Measurements from ENCODE around the gene GMDS. TPM values are rescaled to one million over a fixed set of nuclear protein-coding genes. Genes with fewer than 3 reads are reported as not detected.

The GMDS gene
- total RNA-seq, 1 donor from 2014 or later = 30.2 TPM

DNA sequence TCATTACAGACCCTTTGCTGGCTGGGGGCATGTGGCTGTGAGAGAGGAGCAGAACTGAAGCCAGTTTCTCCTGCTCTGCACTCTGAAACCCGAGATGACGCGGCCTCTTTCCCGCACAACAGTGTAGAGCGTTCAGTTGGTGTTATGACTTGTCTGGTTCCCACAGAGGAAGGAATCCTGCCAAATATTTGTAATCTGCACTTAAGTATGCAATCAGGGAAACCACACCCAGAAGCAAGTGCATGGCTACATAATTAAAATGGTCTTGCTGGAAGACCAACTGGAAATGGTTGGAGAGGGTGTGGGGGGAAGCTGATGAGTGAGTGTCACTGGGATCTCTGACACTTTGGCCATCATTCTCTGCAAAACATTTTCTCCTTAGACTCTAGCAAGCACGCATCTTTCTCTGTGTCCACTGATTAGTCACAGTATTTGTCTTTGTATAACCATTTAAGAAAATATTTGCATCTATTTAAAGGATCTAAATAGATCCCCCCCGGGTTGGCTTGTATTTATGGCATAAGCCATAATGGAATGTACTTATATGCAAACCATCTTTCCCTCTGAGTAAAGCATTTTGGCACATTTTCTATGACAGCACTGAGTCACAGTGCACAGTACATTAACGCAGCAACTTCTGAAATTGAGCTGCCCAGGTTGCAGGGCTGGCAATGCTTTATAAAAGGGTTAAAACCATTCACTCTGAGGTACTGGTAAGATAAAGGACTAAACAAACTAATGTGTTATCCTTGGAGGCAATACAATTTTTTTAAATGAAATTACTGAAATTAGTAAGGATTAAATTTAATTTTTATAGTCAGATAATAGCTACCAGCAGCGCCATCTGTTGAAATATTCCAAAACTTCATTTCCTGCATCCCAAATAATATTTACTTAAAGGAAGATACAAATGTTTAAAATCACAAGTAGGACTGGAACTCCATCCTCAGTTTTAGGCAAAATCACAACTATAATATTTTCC, 559.0 kb downstream of the GMDS start:
- H3K9me3 ChIP-seq = no peaks in the 10 kb centered on the region
- no peaks in the 10 kb centered on the region for H3K27me3 ChIP-seq
- peaks cover 12% of the 10 kb centered on the region for H3K4me1 ChIP-seq
- DNase-seq (ENCODE audit: extremely low spot score in 2 of 2) = no peak
- H3K4me3 ChIP-seq = no peak overlapping the region
- H3K36me3 ChIP-seq = no peaks in the 10 kb centered on the region
- H3K27ac ChIP-seq = no peak overlapping the region
- intact Hi-C loops (cut with DNase I) = loop anchor here (5.0 kb wide), 1 partner anchor 79 kb away; the partner anchor contains the start of gene FOXC1
- TF ChIP-seq POLR2A (IDR thresholded peaks at IDR 0.05) (no peak), POLR2AphosphoS5 (IDR thresholded peaks at IDR 0.05; ENCODE audit: insufficient read depth in 1 of 2, low read depth in 1 of 2) (peak in 1 of 2 donors; percentile 37)

- no peak overlapping the region for H3K27ac ChIP-seq
- intact Hi-C loops (cut with DNase I) = no loop called here
- no peaks in the 10 kb centered on the region for H3K9me3 ChIP-seq
- H3K36me3 ChIP-seq = no peaks in the 10 kb centered on the region
- TF ChIP-seq POLR2A (IDR thresholded peaks at IDR 0.05) = no peak
- TF ChIP-seq POLR2AphosphoS5 (IDR thresholded peaks at IDR 0.05; ENCODE audit: insufficient read depth in 1 of 2, low read depth in 1 of 2) = no peak
- no peak for TF ChIP-seq CTCF (IDR thresholded peaks at IDR 0.05)
- H3K4me3 ChIP-seq = no peak overlapping the region
- H3K4me1 ChIP-seq = no peaks in the 10 kb centered on the region
- no peaks in the 10 kb centered on the region for H3K27me3 ChIP-seq
- DNase-seq (ENCODE audit: extremely low spot score in 2 of 2) = no peak
Observed at GRCh38 chr6:1679688-1680068, 565.7 kb downstream of the GMDS start.

GRCh38 chr6:1679031-1679687, 566.2 kb downstream of the GMDS start:
- H3K4me1 ChIP-seq = no peaks in the 10 kb centered on the region
- no peaks in the 10 kb centered on the region for H3K27me3 ChIP-seq
- H3K36me3 ChIP-seq = no peaks in the 10 kb centered on the region
- TF ChIP-seq CTCF (IDR thresholded peaks at IDR 0.05) = no peak
- no peak for TF ChIP-seq POLR2A (IDR thresholded peaks at IDR 0.05)
- TF ChIP-seq POLR2AphosphoS5 (IDR thresholded peaks at IDR 0.05; ENCODE audit: insufficient read depth in 1 of 2, low read depth in 1 of 2) = no peak
- no peak for DNase-seq (ENCODE audit: extremely low spot score in 2 of 2)
- intact Hi-C loops (cut with DNase I) = no loop called here
- H3K9me3 ChIP-seq = no peaks in the 10 kb centered on the region
- H3K27ac ChIP-seq = no peak overlapping the region
- no peak overlapping the region for H3K4me3 ChIP-seq

DNA sequence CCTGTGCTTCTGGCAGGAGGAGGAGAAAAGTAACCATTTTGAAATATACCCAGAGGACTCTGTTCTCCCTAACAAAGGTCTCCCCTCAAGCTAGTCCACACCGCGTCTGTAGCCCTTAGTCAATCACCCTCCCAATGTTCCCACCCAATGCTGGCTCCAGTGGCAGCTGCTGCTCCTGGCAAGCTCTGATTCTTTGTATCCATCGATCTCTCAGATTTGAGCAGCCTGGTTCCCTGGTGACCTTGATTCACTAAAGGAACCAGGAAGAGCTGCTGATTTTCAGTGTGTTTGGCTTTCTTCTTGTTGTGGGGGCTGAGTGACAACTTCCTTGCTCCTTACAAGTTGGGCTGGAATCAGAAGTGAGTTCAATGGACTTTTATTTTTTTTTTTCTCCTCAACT, 567.2 kb downstream of the GMDS start:
- H3K27me3 ChIP-seq = no peaks in the 10 kb centered on the region
- H3K27ac ChIP-seq = no peak overlapping the region
- DNase-seq (ENCODE audit: extremely low spot score in 2 of 2) = no peak
- no peaks in the 10 kb centered on the region for H3K4me1 ChIP-seq
- TF ChIP-seq CTCF (IDR thresholded peaks at IDR 0.05) (no peak), POLR2AphosphoS5 (IDR thresholded peaks at IDR 0.05; ENCODE audit: insufficient read depth in 1 of 2, low read depth in 1 of 2) (no peak)
- intact Hi-C loops (cut with DNase I) = no loop called here
- H3K9me3 ChIP-seq = no peaks in the 10 kb centered on the region
- no peaks in the 10 kb centered on the region for H3K36me3 ChIP-seq
- H3K4me3 ChIP-seq = no peak overlapping the region

DNA sequence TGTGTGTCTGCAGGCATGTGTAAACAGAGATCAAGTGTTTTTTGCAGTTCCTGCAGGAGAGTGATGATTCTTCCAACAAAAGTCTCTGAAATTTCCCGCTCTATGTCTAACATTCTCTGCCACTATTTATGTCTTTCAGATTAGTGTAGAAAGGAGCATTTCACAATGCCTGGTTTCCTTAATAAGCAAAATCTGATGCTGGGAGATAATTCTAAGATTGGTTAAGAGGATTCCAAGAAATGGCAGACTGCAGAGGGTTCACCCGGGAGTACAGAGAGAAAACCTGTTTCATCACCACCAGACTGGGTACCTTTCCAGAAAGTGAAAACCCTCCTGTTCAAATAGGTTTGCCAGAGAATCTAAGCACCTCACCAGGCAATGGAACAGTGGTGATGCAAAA, 573.0 kb downstream of the GMDS start:
- H3K9me3 ChIP-seq = no peaks in the 10 kb centered on the region
- TF ChIP-seq CTCF (IDR thresholded peaks at IDR 0.05) = no peak
- no peak overlapping the region for H3K4me3 ChIP-seq
- no peak for DNase-seq (ENCODE audit: extremely low spot score in 2 of 2)
- no peak overlapping the region for H3K27ac ChIP-seq
- H3K27me3 ChIP-seq = no peaks in the 10 kb centered on the region
- no peaks in the 10 kb centered on the region for H3K36me3 ChIP-seq
- H3K4me1 ChIP-seq = peaks cover 4% of the 10 kb centered on the region
- intact Hi-C loops (cut with DNase I) = no loop called here

Data from vagina (tissue), 2 donors.